KMS-11 (cell line): ENCODE data around the gene SORCS2.

Experiments used
- H2AFZ ChIP-seq: fragments of 200-600 bp; sonication (generic); 2 replicates; pipeline ENCODE4 v1.6.1; 2016; ENCODE audit warnings: antibody characterized with exemption, mixed run types, low read depth
- H3K27ac ChIP-seq: fragments of 200-600 bp; sonication (generic); 2 replicates; pipeline ENCODE4 v1.6.1; 2016; ENCODE audit warnings: mild to moderate bottlenecking, mixed run types
- H3K27me3 ChIP-seq: fragments of 200-600 bp; sonication (generic); 2 replicates; pipeline ENCODE4 v1.6.1; 2017; ENCODE audit warnings: mild to moderate bottlenecking, low read depth, mixed run types, moderate library complexity; ENCODE audit not compliant: insufficient read depth
- H3K36me3 ChIP-seq: fragments of 200-600 bp; sonication (generic); 2 replicates; pipeline ENCODE4 v1.6.1; 2017; ENCODE audit warnings: mild to moderate bottlenecking, mixed run types; ENCODE audit not compliant: insufficient read depth
- H3K4me1 ChIP-seq: fragments of 200-600 bp; sonication (generic); 2 replicates; pipeline ENCODE4 v1.6.1; 2016; ENCODE audit warnings: mild to moderate bottlenecking, low read depth, mixed run types; ENCODE audit not compliant: poor library complexity, severe bottlenecking
- H3K4me2 ChIP-seq: fragments of 200-600 bp; sonication (generic); 2 replicates; pipeline ENCODE4 v1.7.0; 2016; ENCODE audit warnings: mild to moderate bottlenecking, mixed run types
- H3K4me3 ChIP-seq: fragments of 200-600 bp; sonication (generic); IDR thresholded peaks from 2 replicates; pipeline ENCODE4 v1.6.1; 2017; ENCODE audit warnings: low read depth, low read length, mixed read lengths; ENCODE audit not compliant: insufficient read depth
- H3K79me2 ChIP-seq: fragments of 200-600 bp; sonication (generic); 2 replicates; pipeline ENCODE4 v1.6.1; 2016; ENCODE audit warnings: low read depth, mixed run types; ENCODE audit not compliant: insufficient read depth
- H3K9ac ChIP-seq: fragments of 200-600 bp; sonication (generic); 2 replicates; pipeline ENCODE4 v1.6.1; 2016; ENCODE audit warnings: mild to moderate bottlenecking, mixed run types
- H4K20me1 ChIP-seq: fragments of 200-600 bp; sonication (generic); 2 replicates; pipeline ENCODE4 v1.6.1; 2016; ENCODE audit warnings: mild to moderate bottlenecking, mixed run types; ENCODE audit not compliant: insufficient read depth
- TF ChIP-seq, protein P1 (sequence below): fragments of 200-600 bp; sonication (generic); conservative IDR thresholded peaks from 2 replicates; pipeline ENCODE4 v1.6.1; 2017; ENCODE audit warnings: low read depth, mild to moderate bottlenecking, antibody characterized with exemption, low read length, moderate library complexity, mixed read lengths

SORCS2 gene

DNA sequence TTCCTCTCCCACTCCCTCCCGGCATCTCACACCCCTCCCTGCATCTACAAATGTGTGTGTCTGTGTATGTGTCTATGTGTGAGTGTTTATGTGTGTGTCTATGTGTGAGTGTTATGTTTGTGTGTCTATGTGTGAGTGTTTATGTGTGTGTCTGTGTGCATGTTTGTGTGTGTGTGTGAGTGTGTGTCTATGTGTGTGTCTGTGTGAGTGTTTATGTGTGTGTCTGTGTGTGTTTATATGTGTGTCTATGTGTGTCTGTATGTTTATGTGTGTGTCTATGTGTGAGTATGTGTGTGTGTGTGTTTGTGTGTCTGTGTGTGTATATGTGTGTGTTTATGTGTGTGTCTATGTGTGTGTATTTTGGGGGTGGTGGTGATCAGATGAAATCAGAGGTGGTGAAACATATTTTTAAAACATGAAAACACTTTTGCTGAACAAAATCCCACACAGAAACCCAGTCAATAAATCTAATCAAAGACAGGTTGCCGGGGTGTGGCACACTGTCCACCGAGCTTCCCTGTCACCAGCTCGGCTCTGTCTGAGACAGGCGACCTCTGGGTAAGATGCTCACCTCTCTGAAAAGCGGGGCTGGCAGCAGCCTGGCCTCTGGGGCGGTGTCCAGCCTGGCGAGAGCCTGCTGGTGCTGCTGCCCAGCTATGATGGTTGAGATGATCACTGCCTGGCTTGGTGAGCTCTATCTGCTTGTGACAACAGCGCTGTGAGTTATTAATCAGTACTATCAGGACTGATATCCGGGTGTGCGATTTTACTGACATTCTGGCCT is 429.1 kb downstream of the SORCS2 start:
- Histone ChIP-seq H3K27ac (no peak overlapping the region), H3K4me1 (no peaks in the 10 kb centered on the region), H3K4me2 (no peak overlapping the region), H3K9ac (no peak overlapping the region), H2AFZ (no peak overlapping the region), H4K20me1 (no peaks in the 10 kb centered on the region), H3K27me3 (no peaks in the 10 kb centered on the region), H3K36me3 (no peaks in the 10 kb centered on the region), H3K4me3 (no peak overlapping the region), H3K79me2 (no peaks in the 10 kb centered on the region)
- TF ChIP-seq, protein P1, sequence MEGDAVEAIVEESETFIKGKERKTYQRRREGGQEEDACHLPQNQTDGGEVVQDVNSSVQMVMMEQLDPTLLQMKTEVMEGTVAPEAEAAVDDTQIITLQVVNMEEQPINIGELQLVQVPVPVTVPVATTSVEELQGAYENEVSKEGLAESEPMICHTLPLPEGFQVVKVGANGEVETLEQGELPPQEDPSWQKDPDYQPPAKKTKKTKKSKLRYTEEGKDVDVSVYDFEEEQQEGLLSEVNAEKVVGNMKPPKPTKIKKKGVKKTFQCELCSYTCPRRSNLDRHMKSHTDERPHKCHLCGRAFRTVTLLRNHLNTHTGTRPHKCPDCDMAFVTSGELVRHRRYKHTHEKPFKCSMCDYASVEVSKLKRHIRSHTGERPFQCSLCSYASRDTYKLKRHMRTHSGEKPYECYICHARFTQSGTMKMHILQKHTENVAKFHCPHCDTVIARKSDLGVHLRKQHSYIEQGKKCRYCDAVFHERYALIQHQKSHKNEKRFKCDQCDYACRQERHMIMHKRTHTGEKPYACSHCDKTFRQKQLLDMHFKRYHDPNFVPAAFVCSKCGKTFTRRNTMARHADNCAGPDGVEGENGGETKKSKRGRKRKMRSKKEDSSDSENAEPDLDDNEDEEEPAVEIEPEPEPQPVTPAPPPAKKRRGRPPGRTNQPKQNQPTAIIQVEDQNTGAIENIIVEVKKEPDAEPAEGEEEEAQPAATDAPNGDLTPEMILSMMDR: no peak

DNA sequence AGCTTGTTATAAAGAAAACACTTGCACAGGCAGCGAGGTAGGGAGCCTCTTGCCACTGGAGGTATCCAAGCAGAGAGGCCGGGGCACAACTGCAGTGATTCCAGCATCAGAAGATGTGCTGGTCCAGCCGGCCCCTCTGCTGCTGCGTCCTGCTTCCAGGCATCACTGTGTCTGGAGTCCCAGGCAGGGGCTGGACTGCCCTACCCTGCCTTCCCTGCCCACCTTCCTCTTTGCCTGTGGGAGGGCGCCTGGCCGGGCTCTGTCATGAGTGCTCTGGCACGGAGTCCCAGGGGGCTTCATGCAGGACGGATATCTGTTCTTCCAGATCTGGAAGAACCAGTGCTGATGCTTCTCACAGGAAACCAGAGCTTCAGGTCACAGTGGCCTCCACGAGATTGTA is 430.0 kb downstream of the SORCS2 start:
- Histone ChIP-seq H3K4me2 (no peak overlapping the region), H4K20me1 (no peaks in the 10 kb centered on the region), H3K4me3 (no peak overlapping the region), H3K79me2 (no peaks in the 10 kb centered on the region), H3K27ac (no peak overlapping the region), H3K4me1 (no peaks in the 10 kb centered on the region), H3K27me3 (no peaks in the 10 kb centered on the region), H3K36me3 (no peaks in the 10 kb centered on the region), H3K9ac (no peak overlapping the region), H2AFZ (no peak overlapping the region)
- TF ChIP-seq, protein P1: no peak

DNA sequence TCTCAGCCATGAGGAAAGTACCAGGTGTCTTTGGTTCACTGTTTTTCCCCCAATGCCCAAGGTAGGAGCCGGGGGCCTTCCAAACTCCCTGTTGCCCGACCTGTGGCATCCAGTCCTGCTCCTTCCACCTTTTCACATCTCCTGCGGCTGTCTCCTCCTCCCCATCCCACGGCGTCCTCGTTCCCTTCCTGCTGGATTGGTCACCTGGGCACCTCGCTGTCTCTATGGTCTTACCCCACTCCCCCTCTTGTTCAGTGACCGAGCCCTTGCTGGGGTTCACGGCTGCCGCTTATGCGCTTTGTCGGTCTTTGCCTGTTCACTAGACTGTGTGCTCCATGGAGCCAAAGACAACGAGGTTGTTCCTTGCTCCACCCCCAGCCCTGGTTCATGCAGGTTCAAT is 431.1 kb downstream of the SORCS2 start:
- Histone ChIP-seq H3K27ac (no peak overlapping the region), H3K27me3 (no peaks in the 10 kb centered on the region), H2AFZ (no peak overlapping the region), H3K9ac (no peak overlapping the region), H3K36me3 (no peaks in the 10 kb centered on the region), H3K4me3 (no peak overlapping the region), H3K79me2 (no peaks in the 10 kb centered on the region), H3K4me2 (no peak overlapping the region), H4K20me1 (no peaks in the 10 kb centered on the region), H3K4me1 (no peaks in the 10 kb centered on the region)
- TF ChIP-seq, protein P1: no peak

DNA sequence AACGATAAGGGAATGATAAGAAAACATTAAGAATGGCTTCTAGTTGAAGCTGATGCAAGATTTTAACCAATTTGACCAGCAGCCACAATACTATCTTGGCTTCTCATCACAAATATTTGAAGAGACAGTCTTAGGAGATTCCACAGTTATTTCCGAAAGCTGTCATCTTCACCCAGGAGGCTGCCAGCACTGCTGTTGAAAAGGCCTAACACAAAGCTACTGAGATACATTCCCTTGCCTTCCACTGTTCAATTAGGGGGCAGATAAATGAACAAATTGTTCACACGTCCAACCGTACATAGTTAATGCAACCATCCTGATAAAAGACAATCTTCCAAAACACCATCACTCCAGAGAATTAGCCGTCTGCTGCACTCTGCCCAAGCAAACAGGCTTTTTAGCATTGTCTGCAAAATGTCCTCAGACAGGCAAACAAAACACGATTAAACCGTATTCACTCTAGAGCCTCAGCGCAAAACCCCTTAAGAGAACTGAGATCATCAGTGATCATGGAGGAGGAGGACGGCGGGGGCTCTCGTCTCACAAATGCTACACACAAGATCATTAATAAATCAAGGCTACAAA is 432.1 kb downstream of the SORCS2 start:
- Histone ChIP-seq H2AFZ (no peak overlapping the region), H3K4me3 (no peak overlapping the region), H3K4me2 (no peak overlapping the region), H3K4me1 (no peaks in the 10 kb centered on the region), H4K20me1 (no peaks in the 10 kb centered on the region), H3K36me3 (no peaks in the 10 kb centered on the region), H3K79me2 (no peaks in the 10 kb centered on the region), H3K27me3 (no peaks in the 10 kb centered on the region), H3K9ac (no peak overlapping the region), H3K27ac (no peak overlapping the region)
- TF ChIP-seq, protein P1: no peak
